AG08395 (cell line): ENCODE data around the gene LRP10.
"Not testable (repeated sequence)": the region's sequence is repeated elsewhere in the genome, so short reads cannot be mapped to it uniquely, and the experiment has no call there.

Experiments used
- DNase-seq: peaks from one replicate; pipeline ENCODE4 v3.0.0; 2012; ENCODE audit warnings: mixed read lengths, low spot score

The LRP10 gene, protein sequence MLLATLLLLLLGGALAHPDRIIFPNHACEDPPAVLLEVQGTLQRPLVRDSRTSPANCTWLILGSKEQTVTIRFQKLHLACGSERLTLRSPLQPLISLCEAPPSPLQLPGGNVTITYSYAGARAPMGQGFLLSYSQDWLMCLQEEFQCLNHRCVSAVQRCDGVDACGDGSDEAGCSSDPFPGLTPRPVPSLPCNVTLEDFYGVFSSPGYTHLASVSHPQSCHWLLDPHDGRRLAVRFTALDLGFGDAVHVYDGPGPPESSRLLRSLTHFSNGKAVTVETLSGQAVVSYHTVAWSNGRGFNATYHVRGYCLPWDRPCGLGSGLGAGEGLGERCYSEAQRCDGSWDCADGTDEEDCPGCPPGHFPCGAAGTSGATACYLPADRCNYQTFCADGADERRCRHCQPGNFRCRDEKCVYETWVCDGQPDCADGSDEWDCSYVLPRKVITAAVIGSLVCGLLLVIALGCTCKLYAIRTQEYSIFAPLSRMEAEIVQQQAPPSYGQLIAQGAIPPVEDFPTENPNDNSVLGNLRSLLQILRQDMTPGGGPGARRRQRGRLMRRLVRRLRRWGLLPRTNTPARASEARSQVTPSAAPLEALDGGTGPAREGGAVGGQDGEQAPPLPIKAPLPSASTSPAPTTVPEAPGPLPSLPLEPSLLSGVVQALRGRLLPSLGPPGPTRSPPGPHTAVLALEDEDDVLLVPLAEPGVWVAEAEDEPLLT

DNA sequence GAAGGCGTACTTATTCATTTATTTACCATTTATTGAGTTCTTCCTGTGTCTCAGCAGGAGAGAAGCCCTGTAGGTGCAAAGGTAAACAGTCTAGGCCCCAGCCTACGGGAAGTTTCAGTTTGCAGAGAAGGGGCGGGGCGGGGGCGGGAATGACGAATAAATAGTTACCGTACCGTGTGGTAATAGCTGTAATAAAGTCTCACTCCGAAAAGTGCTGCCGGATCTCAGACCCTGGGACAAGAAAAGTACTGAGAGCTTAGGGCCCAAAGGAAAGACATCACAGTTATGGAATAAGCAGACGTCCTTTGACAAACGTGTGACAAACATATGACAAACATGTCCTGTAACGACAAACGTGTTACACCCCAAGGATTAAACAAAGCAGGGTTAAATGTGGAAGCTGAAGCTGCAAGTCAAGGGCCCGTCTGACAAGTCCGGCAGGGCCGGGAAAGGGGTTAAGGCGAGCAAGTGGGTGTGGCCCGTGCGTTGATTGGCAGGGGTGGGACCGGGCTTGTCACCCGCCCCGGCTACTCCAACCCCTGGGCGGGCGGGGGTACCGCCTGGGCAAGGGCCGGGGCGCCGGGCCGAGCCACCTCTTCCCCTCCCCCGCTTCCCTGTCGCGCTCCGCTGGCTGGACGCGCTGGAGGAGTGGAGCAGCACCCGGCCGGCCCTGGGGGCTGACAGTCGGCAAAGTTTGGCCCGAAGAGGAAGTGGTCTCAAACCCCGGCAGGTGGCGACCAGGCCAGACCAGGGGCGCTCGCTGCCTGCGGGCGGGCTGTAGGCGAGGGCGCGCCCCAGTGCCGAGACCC is at the start of gene LRP10:
LRP10 (plus strand) TSS at position 517 of the 809 bp plus-strand sequence. CDS start 564 bp downstream, outside the sequence.
- peak; percentile 87 for DNase-seq

DNA sequence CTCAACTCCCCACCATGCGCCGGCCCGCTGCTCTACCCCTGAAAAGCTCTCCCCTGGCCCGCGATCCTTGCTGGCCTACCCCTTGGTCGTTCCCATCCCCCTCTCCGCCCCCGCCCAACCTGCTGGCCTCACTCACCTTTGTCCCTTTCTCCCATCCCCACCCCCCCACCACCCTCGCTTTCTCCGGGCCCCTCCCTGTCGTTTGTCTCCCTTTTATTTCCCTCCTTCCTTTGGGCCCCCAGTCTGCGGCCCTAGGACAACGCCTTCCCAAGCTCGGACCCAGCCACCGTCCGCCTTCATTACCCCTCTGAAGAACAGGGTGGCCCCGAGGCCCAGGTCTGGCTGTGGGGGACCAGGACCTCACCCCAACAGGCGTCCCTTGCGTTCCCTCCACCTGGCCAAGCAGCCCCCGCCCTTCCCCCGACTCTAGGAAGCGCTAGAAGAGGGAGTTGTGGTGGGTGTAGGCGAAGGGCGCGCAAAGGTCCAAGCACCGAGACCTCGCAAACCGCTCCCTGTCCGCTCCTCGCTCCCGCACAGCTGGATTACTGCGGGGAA is 49.4 kb upstream of the LRP10 start:
- DNase-seq: no peak

DNA sequence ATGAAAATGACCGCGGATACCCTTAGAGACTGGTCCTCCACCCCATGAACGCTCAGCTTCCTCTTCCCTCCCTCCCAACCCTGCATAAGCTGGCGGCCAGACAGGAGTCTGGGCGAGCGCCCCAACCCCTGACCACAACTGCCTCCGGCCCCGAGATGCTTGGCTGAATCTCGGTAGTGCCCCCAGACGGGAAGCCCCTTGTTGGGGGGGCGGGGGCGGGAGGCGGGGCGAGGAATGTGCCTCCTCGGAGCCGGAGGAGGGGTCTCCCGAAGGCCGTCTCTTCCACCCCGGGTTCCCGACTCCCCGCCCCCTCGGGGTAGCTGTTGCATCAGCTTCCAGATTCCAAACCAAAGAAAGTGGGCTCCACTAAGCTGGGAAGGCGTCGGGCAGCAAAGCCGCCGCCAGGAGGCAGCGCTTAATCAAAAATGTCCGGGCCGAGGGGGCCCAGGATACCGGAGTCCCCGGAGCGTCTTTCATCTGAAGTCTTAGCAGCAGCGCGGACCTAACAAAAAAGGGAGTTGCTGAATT is 48.9 kb upstream of the LRP10 start:
- peak; percentile 87 for DNase-seq

DNA sequence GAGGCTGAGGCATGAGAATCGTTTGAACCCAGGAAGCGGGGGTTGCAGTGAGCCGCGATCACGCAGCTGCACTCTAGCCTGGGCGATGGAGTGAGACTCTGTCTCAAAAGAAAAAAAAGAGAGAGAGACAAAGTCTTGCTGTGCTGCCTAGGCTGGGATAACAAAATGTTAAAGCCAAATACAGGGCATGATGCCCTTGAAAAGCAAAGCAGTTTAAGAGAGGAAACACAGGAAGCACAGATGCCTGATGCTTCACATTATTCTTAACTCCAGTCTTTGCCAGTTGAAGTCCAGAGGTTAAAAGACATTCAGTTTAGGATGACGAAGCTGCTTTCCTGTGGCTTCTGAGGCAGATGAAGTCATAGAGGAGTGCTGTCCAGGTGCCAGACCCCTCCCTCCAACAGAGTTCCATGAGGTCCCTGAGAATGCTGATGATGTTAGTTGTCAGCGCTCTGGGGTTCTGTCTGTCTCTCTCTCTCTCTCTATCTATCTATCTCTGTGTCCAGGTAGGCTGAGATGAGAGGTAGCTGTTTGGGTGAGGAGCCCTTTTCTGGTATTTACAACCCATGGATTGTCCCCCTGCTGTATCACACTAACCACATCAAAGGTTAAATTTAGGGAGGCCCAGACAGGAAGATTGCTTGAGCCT is 46.7 kb upstream of the LRP10 start:
- peak; percentile 82 for DNase-seq

DNA sequence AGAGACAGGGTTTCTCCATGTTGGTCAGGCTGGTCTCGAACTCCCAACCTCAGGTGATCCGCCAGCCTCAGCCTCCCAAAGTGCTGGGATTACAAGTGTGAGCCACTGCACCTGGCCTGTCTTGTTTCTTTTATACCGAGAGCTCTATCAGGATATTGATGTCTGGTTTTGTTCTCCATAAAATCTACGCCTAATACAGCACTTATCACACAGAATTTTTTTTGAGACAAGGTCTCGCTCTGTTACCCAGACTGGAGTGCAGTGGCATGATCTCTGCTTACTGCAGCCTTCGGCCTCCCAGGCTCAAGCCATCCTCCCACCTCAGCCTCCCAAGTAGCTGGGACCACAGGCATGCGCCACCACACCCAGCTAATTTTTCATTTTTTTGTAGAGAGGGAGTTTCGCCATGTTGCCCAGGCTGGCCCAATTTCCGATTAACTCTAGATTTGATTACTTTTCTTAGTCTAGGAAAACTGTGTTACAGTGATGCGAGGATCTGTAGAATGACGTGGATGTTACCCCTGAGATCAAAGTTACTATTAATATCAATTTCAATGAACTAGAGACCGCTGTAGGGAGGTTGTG is 42.4 kb upstream of the LRP10 start:
- DNase-seq: not testable (repeated sequence)

DNA sequence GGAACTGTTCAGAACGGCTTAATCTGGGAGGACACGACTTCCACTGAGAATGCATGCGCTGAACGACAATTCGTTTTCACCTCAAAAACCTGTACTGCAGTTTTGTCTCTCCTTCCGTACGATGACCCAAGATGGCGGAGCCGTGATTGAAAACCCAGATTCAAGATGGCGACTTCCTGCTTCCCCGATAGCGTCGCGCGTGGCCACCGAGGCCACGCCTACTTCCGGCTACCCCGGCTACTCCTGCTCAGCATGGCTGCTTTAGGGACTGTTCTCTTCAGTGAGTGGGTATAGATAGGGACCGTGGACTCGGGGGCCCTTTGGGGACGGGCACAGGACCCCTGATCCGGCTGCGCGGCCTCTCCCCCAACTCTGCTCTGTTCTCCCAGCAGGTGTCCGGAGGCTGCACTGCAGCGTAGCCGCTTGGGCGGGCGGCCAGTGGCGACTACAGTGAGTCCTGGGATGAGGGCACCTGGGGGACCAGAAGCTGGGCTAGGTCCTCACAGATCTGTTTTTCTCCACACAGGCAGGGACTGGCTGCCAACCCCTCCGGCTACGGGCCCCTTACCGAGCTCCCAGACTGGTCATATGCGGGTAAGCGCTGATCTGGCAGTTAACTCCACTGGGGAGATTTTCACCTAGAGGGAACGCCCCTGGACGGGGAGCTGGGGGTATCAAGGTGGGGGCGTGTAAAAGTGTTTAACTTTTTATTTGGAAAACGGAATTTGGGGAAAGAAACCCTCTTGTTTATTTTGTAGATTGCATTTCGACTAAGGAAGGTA is 41.7 kb upstream of the LRP10 start, which contains the start of gene MRPL52:
MRPL52 (plus strand) TSS at position 227 of the 782 bp plus-strand sequence; CDS start at position 253, 26 bp downstream.
- peak; percentile 91 for DNase-seq

DNA sequence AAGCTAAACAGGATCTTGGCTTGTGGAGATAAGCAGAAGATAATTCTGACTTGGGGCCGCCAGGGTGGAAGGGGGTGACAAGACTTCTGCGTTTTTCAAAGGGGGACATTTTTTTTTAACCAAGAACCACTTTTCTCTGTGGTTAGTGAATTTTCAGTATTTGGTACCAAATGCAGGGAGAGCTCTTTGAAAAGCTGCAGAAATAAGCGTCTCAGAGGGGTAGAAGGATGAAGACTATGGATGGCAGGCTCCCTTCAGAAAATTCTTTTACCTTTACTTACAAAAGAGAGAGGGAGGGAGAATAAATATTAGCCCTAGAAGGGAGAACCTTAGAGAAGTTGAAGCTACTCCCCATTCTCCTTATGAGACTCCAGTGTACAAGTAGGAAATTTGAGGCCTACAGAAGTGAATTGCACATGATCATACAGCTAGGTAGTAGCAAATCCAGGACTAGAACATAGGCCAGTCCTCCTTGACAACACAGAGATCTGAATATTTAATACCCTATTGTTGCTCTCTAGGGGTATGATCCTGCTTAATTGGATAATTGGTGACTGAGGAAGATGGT is 41.0 kb upstream of the LRP10 start:
- DNase-seq: no peak

DNA sequence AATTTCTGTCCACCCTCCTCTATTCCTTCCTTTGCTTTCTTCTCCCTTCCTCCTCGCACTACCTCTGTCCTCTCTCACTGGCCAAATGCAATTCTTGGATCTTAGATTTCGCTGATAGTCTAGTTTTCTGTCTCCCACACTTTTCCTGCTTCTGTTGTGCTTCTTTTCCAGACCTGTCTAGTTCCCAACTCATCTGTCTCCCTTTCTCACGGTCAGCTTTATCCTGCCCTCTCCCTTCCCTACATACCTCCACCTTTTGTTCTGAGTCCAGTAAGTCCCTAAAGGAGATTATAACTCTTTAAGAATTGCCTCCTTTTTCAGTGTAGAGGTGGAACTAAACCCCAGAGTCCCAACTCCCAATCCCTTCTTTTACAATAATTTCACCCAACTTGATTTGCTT is 36.0 kb upstream of the LRP10 start:
- no peak for DNase-seq

DNA sequence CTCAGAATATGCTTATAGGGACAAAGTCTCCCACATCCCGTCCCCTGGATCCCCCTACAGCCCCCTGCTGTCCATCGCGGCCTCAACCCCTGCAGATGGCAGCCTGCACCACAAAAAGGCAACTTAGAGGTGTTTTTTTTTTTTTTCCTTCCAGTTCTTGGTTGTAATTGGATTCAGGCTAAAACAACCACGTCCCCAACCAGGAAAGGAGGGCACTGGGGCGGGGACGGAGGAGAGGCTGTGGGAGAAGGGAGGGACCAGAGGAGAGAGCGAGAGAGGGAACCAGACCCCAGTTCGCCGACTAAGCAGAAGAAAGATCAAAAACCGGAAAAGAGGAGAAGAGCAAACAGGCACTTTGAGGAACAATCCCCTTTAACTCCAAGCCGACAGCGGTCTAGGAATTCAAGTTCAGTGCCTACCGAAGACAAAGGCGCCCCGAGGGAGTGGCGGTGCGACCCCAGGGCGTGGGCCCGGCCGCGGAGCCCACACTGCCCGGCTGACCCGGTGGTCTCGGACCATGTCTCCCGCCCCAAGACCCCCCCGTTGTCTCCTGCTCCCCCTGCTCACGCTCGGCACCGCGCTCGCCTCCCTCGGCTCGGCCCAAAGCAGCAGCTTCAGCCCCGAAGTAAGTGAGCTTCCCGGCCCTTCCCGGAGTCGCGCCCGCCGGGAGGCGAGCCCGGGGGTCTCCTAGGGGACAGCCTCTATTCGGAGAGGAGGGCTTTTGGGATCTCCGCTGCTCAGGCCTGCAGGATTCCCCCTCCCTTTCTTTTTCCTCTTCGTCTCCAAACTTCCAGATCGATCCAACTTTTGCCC is 35.0 kb upstream of the LRP10 start, which contains the start of gene MMP14:
MMP14 (plus strand) TSS at position 285 of the 813 bp plus-strand sequence; CDS start at position 518, 233 bp downstream.
- peak; percentile 94 for DNase-seq

DNA sequence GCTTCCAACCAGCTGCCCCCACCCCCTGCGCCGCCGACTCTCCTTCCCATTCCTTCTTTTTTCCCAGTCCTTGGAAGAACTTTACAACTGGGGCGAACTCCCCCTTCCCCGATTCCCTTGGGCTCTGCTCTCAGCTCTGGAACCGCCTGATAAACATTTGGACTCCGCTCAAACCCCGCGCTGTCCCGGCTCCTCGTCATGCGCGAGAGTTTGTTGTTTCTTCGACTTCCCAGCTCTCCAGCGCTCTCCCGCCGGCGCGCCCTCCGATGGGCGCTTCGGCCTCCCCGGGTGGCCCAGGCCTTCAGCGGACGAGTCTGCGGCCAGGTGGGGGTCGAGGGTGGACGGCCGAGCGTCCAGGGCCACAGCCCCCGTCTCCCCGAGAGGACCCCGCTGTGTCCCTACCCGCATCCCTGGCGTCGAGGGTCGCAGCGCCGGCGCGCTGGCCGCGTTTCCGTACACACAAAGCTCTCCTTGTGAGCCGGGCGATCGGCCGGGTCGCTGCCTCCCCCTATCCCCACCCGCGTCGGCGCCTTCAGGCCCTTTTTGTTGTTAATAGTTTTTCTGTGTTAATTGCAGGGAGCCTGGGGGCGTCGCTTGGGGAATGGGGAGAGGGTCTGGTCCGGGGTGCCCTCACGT is 34.3 kb upstream of the LRP10 start:
- DNase-seq: peak; percentile 61

DNA sequence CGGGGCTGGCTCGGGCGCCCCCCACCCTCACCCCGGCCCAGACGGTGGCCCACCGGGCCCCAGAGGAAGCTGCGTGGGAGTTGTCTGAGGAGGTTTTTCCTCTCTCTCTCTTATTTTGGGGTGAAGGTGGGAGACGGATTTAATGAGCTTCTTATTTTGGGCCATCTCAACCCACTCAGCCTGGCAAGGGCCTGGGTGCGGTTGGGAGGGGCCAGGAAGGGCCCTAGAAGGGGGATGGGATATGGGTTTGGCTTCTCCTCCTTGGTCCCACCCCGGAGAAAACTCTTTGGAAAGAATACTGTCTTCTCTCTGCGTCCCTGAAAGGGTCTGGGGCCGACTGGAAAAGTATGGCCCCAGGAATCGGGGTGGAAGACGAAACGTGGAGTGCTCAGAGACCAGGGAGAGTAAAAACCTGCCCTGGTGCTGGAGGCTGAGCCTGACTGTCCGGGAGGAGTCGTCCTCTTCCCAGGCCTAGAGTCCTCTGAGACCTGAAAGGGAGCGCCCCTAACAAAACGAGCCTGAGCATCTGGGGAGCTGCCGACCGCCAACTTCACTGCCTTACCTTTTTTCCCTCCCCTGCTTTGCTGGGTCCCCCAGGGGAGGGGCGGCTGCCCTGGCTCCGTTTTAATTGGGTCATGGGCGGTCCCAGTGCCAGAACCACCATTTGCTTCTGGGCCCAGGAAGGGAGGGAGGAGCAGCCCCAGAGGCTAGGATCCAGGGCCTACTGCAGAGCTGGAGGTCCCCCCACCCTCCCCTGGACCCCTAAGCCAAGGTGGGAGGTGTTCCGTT is 33.6 kb upstream of the LRP10 start:
- DNase-seq: peak; percentile 43

DNA sequence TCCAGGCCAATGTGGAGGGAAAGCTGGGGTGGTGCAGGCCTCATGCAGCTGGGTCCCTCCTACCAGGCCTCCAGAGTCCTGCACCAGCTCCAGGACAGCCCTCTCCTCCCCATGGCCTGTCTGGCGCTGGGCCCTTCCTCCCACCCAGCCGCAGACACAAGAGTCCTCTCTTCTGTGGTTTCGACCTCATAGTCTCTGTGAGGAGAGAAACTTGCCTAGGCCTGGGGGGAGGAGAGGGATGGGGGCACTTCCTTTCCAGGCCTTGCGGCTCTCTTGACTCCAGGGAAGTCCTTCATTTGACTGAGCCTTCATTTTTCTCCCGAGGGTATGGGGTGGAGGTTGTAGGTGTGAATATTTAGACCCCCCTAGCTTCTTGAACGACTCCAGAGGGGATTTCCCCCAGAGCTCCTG is 32.9 kb upstream of the LRP10 start:
- DNase-seq: peak; percentile 64

DNA sequence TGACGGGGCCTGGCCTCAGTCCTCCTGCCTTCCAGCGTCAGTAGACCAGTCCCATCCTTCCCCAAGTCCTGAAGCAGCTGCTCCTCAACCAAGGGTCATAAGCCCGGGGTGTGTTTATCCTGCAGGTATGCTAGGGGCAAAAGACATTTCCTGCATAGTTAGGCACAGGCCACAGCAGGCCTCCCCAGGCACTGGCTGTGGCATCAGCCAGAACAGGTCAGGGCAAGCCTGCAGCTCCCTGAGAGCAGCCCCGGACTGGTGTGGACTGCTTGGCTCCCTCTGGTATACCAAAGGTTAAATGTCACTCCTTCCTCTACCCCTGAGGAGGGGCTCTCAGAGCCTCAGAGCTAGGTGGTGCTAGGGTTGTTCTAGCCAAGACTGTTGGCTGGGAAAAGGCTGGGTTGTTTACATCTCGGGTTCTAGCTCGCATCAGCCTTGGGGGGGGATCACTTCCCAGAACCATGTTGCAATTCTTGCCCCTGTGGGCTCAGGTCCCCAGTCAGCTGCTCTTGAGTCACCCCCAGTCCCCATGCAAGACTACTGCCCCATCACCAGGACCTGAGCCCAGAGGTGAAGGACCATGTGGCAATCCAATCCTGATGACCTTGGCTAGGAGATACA is 32.3 kb upstream of the LRP10 start:
- DNase-seq: no peak

DNA sequence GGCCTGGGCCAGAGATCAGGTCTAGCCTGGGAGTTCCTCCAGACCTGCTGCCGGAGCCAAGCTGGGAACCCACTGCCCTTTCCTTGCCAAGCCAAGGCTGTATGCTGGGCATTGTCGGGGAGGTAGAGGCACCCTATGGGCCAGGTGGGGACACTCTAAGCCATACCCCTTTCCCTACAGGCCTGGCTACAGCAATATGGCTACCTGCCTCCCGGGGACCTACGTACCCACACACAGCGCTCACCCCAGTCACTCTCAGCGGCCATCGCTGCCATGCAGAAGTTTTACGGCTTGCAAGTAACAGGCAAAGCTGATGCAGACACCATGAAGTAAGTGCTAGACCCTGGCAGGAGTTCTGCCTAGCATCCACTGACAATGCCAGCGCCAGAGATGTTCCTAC is 30.2 kb upstream of the LRP10 start:
- DNase-seq: no peak

DNA sequence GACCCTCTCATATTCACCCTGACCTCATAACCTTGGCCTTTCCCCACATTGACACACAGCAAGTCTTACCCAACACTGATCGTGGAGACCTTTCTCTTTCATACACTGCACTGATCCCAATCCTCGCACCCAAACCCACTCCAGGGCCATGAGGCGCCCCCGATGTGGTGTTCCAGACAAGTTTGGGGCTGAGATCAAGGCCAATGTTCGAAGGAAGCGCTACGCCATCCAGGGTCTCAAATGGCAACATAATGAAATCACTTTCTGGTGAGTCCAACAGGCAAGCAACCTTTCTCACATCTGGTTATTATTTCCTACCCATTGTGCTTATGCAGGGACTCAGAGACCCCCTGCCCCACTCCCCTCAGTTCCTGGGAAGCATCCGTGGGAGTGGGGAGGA is 29.8 kb upstream of the LRP10 start:
- DNase-seq: no peak

DNA sequence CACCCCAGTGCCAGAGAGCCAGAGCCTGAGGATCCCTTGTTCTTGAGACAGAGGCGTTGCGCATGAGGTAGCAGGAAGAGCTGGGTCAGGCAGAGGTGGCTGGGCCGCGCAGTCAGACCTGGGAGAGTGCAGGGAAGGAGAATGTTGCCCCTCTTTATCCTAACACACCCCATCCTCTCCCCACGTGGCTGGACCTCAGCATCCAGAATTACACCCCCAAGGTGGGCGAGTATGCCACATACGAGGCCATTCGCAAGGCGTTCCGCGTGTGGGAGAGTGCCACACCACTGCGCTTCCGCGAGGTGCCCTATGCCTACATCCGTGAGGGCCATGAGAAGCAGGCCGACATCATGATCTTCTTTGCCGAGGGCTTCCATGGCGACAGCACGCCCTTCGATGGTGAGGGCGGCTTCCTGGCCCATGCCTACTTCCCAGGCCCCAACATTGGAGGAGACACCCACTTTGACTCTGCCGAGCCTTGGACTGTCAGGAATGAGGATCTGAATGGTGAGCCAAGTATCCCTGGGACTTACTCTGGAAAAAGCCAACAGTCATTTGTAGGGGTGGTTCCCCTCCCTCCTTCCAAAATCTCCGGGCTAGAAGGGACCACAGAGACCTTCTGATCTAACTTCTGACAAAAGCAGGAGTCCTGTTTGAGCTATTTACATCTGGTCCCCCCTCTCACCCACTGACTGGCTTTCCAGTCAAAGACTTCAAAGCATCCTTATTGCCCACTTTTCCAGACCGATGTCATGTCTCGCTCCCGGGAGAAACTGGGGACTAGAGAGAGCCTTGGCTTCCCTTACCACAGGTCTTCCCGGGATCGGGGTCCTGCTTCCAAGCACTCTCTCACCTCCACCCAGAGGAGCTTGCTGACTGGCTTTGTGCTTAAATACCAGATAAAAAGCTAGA is 29.1 kb upstream of the LRP10 start:
- DNase-seq: no peak
